Measurements from ENCODE around the gene ZNRF3.
"Not testable (repeated sequence)": the region's sequence is repeated elsewhere in the genome, so short reads cannot be mapped to it uniquely, and the experiment has no call there.

Gene ZNRF3

GRCh38 chr22:28997342-28997741 is 114.0 kb downstream of the ZNRF3 start:
- Histone ChIP-seq H2AFZ (ENCODE audit: low read length, unreplicated experiment) (no peak overlapping the region), H3K27ac (ENCODE audit: low read depth, low read length) (no peak overlapping the region), H3K36me3 (ENCODE audit: insufficient read depth, low read length) (no peaks in the 10 kb centered on the region), H3K27me3 (ENCODE audit: insufficient read depth, low read length) (no peaks in the 10 kb centered on the region), H3K79me2 (ENCODE audit: control insufficient read depth, insufficient read depth, low read length, unreplicated experiment) (no peaks in the 10 kb centered on the region), H3K4me3 (ENCODE audit: low read depth, low read length) (no peak overlapping the region), H3K4me1 (ENCODE audit: control insufficient read depth, insufficient read depth, low read length, unreplicated experiment) (peaks cover 11% of the 10 kb centered on the region)

GRCh38 chr22:28998681-28999080 is 115.3 kb downstream of the ZNRF3 start:
- H3K4me1 ChIP-seq (ENCODE audit: control insufficient read depth, insufficient read depth, low read length, unreplicated experiment) = peaks cover 11% of the 10 kb centered on the region
- no peak overlapping the region for H2AFZ ChIP-seq (ENCODE audit: low read length, unreplicated experiment)
- no peak overlapping the region for H3K27ac ChIP-seq (ENCODE audit: low read depth, low read length)
- H3K79me2 ChIP-seq (ENCODE audit: control insufficient read depth, insufficient read depth, low read length, unreplicated experiment) = no peaks in the 10 kb centered on the region
- no peaks in the 10 kb centered on the region for H3K27me3 ChIP-seq (ENCODE audit: insufficient read depth, low read length)
- no peak overlapping the region for H3K4me3 ChIP-seq (ENCODE audit: low read depth, low read length)
- no peaks in the 10 kb centered on the region for H3K36me3 ChIP-seq (ENCODE audit: insufficient read depth, low read length)

GRCh38 chr22:28999510-28999909 is 116.1 kb downstream of the ZNRF3 start:
- H3K27ac ChIP-seq (ENCODE audit: low read depth, low read length) = no peak overlapping the region
- no peaks in the 10 kb centered on the region for H3K36me3 ChIP-seq (ENCODE audit: insufficient read depth, low read length)
- H3K4me1 ChIP-seq (ENCODE audit: control insufficient read depth, insufficient read depth, low read length, unreplicated experiment) = peaks cover 11% of the 10 kb centered on the region
- H3K4me3 ChIP-seq (ENCODE audit: low read depth, low read length) = no peak overlapping the region
- no peak overlapping the region for H2AFZ ChIP-seq (ENCODE audit: low read length, unreplicated experiment)
- H3K79me2 ChIP-seq (ENCODE audit: control insufficient read depth, insufficient read depth, low read length, unreplicated experiment) = no peaks in the 10 kb centered on the region
- no peaks in the 10 kb centered on the region for H3K27me3 ChIP-seq (ENCODE audit: insufficient read depth, low read length)

GRCh38 chr22:28999919-29000556 is 116.7 kb downstream of the ZNRF3 start:
- no peaks in the 10 kb centered on the region for H3K27me3 ChIP-seq (ENCODE audit: insufficient read depth, low read length)
- no peak overlapping the region for H2AFZ ChIP-seq (ENCODE audit: low read length, unreplicated experiment)
- no peaks in the 10 kb centered on the region for H3K36me3 ChIP-seq (ENCODE audit: insufficient read depth, low read length)
- peaks cover 11% of the 10 kb centered on the region for H3K4me1 ChIP-seq (ENCODE audit: control insufficient read depth, insufficient read depth, low read length, unreplicated experiment)
- no peak overlapping the region for H3K27ac ChIP-seq (ENCODE audit: low read depth, low read length)
- H3K4me3 ChIP-seq (ENCODE audit: low read depth, low read length) = no peak overlapping the region
- H3K79me2 ChIP-seq (ENCODE audit: control insufficient read depth, insufficient read depth, low read length, unreplicated experiment) = no peaks in the 10 kb centered on the region

- Histone ChIP-seq H3K4me1 (ENCODE audit: control insufficient read depth, insufficient read depth, low read length, unreplicated experiment) (peaks cover 11% of the 10 kb centered on the region), H3K79me2 (ENCODE audit: control insufficient read depth, insufficient read depth, low read length, unreplicated experiment) (no peaks in the 10 kb centered on the region), H3K4me3 (ENCODE audit: low read depth, low read length) (no peak overlapping the region), H3K27me3 (ENCODE audit: insufficient read depth, low read length) (no peaks in the 10 kb centered on the region), H2AFZ (ENCODE audit: low read length, unreplicated experiment) (no peak overlapping the region), H3K36me3 (ENCODE audit: insufficient read depth, low read length) (no peaks in the 10 kb centered on the region), H3K27ac (ENCODE audit: low read depth, low read length) (no peak overlapping the region)
These were observed 117.3 kb downstream of the ZNRF3 start for GRCh38 chr22:29000641-29001040.

- H2AFZ ChIP-seq (ENCODE audit: low read length, unreplicated experiment) = no peak overlapping the region
- no peaks in the 10 kb centered on the region for H3K27me3 ChIP-seq (ENCODE audit: insufficient read depth, low read length)
- no peak overlapping the region for H3K27ac ChIP-seq (ENCODE audit: low read depth, low read length)
- no peaks in the 10 kb centered on the region for H3K79me2 ChIP-seq (ENCODE audit: control insufficient read depth, insufficient read depth, low read length, unreplicated experiment)
- no peaks in the 10 kb centered on the region for H3K36me3 ChIP-seq (ENCODE audit: insufficient read depth, low read length)
- no peak overlapping the region for H3K4me3 ChIP-seq (ENCODE audit: low read depth, low read length)
- H3K4me1 ChIP-seq (ENCODE audit: control insufficient read depth, insufficient read depth, low read length, unreplicated experiment) = peaks cover 11% of the 10 kb centered on the region
These were observed 119.2 kb downstream of the ZNRF3 start for GRCh38 chr22:29002603-29003002.

GRCh38 chr22:29003552-29003951 is 120.2 kb downstream of the ZNRF3 start:
- Histone ChIP-seq H3K4me1 (ENCODE audit: control insufficient read depth, insufficient read depth, low read length, unreplicated experiment) (peaks cover 11% of the 10 kb centered on the region), H3K4me3 (ENCODE audit: low read depth, low read length) (no peak overlapping the region), H3K36me3 (ENCODE audit: insufficient read depth, low read length) (no peaks in the 10 kb centered on the region), H3K27me3 (ENCODE audit: insufficient read depth, low read length) (no peaks in the 10 kb centered on the region), H2AFZ (ENCODE audit: low read length, unreplicated experiment) (no peak overlapping the region), H3K27ac (ENCODE audit: low read depth, low read length) (no peak overlapping the region), H3K79me2 (ENCODE audit: control insufficient read depth, insufficient read depth, low read length, unreplicated experiment) (no peaks in the 10 kb centered on the region)

GRCh38 chr22:29003975-29004646 is 120.7 kb downstream of the ZNRF3 start:
- Histone ChIP-seq H3K27me3 (ENCODE audit: insufficient read depth, low read length) (no peaks in the 10 kb centered on the region), H3K79me2 (ENCODE audit: control insufficient read depth, insufficient read depth, low read length, unreplicated experiment) (no peaks in the 10 kb centered on the region), H3K4me1 (ENCODE audit: control insufficient read depth, insufficient read depth, low read length, unreplicated experiment) (peaks cover 11% of the 10 kb centered on the region), H3K36me3 (ENCODE audit: insufficient read depth, low read length) (no peaks in the 10 kb centered on the region), H3K4me3 (ENCODE audit: low read depth, low read length) (no peak overlapping the region), H2AFZ (ENCODE audit: low read length, unreplicated experiment) (no peak overlapping the region), H3K27ac (ENCODE audit: low read depth, low read length) (no peak overlapping the region)

GRCh38 chr22:29004647-29005371 is 121.4 kb downstream of the ZNRF3 start:
- no peak overlapping the region for H3K4me3 ChIP-seq (ENCODE audit: low read depth, low read length)
- no peaks in the 10 kb centered on the region for H3K79me2 ChIP-seq (ENCODE audit: control insufficient read depth, insufficient read depth, low read length, unreplicated experiment)
- no peaks in the 10 kb centered on the region for H3K27me3 ChIP-seq (ENCODE audit: insufficient read depth, low read length)
- H2AFZ ChIP-seq (ENCODE audit: low read length, unreplicated experiment) = no peak overlapping the region
- H3K27ac ChIP-seq (ENCODE audit: low read depth, low read length) = no peak overlapping the region
- H3K4me1 ChIP-seq (ENCODE audit: control insufficient read depth, insufficient read depth, low read length, unreplicated experiment) = peaks cover 7% of the 10 kb centered on the region
- no peaks in the 10 kb centered on the region for H3K36me3 ChIP-seq (ENCODE audit: insufficient read depth, low read length)

GRCh38 chr22:29005754-29006153 is 122.4 kb downstream of the ZNRF3 start:
- not testable (repeated sequence) for H3K27ac ChIP-seq (ENCODE audit: low read depth, low read length); H3K4me1 ChIP-seq (ENCODE audit: control insufficient read depth, insufficient read depth, low read length, unreplicated experiment); H3K79me2 ChIP-seq (ENCODE audit: control insufficient read depth, insufficient read depth, low read length, unreplicated experiment); H3K4me3 ChIP-seq (ENCODE audit: low read depth, low read length); H3K27me3 ChIP-seq (ENCODE audit: insufficient read depth, low read length); H2AFZ ChIP-seq (ENCODE audit: low read length, unreplicated experiment); H3K36me3 ChIP-seq (ENCODE audit: insufficient read depth, low read length)

- H3K27ac ChIP-seq (ENCODE audit: low read depth, low read length) = no peak overlapping the region
- no peak overlapping the region for H2AFZ ChIP-seq (ENCODE audit: low read length, unreplicated experiment)
- no peaks in the 10 kb centered on the region for H3K4me1 ChIP-seq (ENCODE audit: control insufficient read depth, insufficient read depth, low read length, unreplicated experiment)
- H3K27me3 ChIP-seq (ENCODE audit: insufficient read depth, low read length) = no peaks in the 10 kb centered on the region
- H3K79me2 ChIP-seq (ENCODE audit: control insufficient read depth, insufficient read depth, low read length, unreplicated experiment) = no peaks in the 10 kb centered on the region
- no peaks in the 10 kb centered on the region for H3K36me3 ChIP-seq (ENCODE audit: insufficient read depth, low read length)
- no peak overlapping the region for H3K4me3 ChIP-seq (ENCODE audit: low read depth, low read length)
These were observed 123.0 kb downstream of the ZNRF3 start for GRCh38 chr22:29006346-29006745.

Measured in ACC112 (cell line).